Stimulated activated CD4-positive, alpha-beta T cell treated with anti-CD3 and anti-CD28 coated beads, Interleukin-4, amount 100 ng/mL, for 48 hours (primary cell): ENCODE data around the gene MELTF.

Source experiments
- DNase-seq, 2 donors: peaks; one replicate each; pipeline ENCODE4 v3.0.0-alpha.2; 2020; ENCODE audit warnings: low read depth in 2 of 2

Gene MELTF

DNA sequence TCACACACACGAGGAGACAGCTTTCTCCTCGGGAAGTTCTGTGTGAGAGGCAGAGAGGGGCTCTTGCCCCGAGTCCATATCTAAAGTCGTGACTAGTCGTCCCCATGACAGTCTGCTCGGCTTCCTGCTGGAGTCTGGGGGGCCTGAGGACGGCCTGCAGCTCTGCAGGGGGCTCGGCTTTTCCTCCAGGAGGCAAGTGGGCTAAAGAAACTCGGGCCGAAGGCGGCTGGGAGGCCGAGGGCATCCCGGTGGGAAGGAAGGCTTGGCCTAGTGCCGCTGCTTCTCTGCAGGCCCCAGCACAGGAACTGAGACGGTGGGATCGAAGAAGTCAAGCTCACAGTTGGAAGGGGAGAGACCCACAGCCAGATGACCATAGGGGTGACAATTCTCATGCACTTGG lies 35.6 kb downstream of the MELTF start:
- no peak for DNase-seq

DNA sequence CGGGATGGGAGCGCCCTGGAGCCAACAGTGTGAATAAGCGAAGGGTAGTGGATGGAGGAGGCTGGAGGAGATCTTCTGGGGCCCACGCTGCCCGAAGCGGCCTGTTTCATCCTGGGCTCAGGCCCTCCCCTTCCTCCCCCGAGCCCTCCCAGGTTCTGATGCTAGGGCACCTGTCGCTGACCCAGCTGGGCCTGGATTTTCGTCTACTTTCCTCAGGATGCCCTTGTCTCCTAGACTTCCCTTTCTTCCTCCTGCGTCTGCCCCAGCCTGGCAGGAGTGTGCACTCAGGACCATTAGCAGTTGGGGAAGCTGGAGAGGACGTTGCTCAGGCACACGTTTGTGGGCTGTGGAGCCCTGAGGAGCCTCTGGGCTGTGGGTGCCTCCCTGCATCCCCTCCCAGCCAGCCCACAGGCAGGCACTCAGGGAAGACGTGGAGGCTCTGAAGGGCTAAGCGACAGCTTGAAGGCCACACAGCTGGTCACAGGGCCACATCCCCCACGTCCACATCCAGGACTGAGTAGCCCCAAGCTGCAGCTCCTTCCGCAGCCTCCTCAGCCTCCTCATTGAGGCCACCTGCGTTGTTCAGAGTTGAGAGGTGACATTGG lies 37.1 kb downstream of the MELTF start:
- no peak for DNase-seq

- no peak for DNase-seq
Measured at GRCh38 chr3:196991581-196992460, 37.8 kb downstream of the MELTF start.

DNA sequence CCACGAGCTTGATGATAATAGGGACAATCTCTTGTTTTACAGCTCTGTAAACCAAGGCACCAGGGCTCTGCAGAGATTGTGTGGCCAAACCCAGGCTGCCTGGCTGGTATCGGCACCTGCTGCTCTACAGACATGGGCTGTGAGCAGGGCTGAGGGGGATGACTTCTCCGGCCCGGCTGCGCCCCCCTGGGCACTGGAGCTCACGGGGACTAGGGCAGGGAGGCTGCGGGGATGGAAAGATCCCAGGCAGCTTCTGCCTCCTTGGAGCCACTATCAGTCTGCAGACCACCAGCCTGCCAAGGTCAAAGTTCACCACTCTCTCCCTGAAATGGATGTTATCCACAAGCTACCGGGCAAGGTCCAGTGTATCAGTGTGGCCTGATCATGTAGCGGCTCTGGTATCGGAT lies 39.0 kb downstream of the MELTF start:
- DNase-seq = no peak

DNA sequence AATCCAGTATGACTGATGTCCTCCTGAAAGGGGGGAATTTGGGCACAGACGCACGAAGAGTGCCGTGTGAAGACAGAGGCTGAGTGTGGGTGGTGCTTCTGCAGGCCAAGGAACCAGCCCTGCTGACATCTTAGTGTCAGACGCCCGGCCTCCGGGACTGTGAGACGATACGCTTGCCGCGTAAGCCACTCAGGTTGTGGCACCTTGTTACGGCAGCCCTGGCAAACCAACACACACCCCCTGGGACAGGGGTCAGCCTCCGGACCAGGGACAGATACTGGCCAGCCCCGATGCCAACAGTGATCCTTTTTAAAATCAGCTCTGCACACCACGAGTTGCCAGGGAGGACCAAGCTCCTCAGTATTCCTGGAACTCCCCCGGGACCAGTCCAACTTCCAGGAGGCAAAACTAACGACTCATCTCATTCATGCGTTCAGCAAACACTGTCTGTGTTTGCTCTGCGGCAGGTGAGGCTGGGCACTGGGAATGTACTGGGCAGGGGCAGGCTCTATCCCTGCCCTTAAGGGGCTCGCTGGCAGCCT lies 39.8 kb downstream of the MELTF start:
- no peak for DNase-seq

GRCh38 chr3:196988241-196989029 lies 41.2 kb downstream of the MELTF start:
- DNase-seq = no peak

- DNase-seq = no peak
Measured at GRCh38 chr3:196987022-196987421, 42.6 kb downstream of the MELTF start.

DNA sequence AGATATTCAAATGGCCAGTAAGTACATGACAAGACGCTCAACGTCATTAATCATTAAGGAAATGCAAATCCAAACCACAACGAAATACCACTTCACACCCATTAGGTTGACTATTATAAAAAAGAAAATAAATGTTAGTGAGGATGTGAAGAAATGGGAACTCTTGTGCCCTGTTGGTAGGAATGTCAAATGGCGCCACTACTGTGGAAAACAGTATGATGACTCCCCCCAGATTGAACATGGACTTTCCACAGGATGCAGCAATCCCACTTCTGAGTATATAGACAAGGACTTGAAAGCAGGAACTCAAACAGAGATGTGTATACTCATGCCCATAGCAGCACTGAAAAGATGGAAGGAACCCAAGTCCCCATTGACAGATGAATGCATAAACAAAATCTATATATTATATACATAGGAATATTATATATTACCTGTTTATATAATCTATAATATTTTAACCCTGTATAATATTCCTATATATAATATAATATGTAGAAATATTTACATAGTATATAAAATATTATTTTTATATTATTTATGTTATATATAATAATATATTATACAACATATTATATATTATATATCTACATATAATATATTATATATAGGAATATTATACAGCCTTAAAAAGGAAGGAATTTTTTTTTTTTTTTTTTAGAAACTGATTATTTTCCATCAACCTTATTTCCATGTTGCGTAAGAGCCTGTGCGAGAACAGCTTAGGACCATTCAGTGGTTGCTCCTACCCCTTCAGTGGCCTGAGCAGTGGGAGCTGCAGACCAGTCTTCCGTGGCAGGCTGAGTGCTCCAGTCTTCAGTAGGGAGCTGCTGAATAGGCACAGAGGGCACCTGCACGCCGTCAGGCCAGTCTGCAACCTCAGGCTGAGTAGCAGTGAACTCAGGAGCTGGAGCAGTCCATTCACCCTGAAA lies 43.4 kb downstream of the MELTF start:
- DNase-seq = no peak

DNA sequence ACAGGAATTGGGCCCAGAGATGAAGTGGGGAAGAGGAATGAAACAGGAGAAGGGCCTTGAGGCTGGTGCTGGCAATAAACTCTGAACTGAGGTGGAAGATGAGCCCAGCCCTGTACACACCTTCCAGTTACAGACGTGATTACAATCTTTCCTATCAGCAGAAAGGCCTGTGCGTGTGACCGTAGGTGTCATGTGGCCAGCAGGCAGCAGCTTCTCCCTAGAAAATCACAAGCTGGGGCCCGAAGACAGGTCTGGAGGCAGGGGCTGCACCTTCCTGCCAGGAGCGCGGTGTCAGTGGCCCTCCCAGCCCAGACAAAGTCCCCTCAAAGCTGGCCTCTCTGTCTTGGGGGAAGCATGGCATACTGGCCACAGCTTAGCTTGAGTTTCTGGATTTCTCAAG lies 44.3 kb downstream of the MELTF start:
- DNase-seq = no peak

DNA sequence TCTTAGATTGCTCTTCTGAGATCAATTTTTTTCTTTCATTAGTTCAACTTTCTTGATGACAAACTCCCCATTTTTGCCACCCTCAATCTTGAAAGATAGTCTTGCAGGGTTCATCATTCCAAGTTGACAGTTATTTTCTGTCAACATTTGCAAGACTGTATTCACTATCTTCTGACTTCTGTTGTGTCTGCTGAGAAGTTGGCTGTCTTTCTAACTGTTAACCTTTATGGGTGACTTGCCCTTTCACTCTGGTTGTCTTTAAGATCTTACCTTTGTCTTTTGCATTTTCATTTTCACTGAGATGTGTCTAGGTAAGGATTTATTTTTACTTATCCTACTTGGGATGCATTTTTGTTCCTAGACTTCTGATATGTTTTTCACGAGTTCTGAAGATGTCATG lies 46.4 kb downstream of the MELTF start:
- DNase-seq = no peak

DNA sequence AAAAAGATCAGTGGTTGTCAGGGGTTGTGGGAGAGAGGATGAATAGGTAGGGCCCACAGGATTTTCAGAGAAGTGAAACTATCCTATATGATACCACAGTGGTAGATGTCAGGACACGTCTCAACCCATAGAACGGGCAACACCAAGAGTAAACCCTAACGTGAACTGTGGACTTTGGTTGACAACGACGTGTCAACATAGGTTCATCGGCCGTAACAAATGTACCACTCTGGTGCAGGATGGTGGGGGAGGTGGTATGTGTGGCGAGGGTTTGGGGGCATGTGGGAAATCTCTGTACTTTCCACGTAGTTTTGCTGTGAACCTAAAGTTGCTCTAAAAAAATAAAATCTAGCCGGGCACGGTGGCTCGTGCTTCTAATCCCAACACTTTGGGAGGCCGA lies 48.0 kb downstream of the MELTF start:
- DNase-seq = no peak

GRCh38 chr3:196979545-196979944 lies 50.1 kb downstream of the MELTF start:
- no peak for DNase-seq

DNA sequence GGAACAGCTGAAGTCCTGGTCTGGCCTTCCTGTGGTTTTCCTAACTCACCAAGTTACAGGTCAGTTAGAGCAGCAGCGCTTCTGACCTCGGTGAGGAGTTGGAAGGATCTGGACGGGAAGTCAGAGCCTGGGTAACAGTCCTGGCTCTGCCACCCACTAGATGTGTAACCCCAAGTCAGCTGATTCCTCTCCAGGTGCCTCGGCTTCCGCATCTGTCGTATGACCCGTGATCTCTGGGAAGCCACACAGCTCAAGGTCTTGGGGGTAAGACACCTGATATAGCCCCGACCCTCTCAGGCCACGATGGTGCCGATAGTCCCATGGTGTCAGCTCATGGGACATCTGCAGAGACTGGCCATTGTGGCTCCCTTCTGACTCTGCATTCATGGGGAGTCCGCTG lies 52.7 kb downstream of the MELTF start:
- no peak for DNase-seq

GRCh38 chr3:196975349-196975748 lies 54.3 kb downstream of the MELTF start:
- DNase-seq = no peak

- no peak for DNase-seq
Measured at GRCh38 chr3:196974661-196975060, 55.0 kb downstream of the MELTF start.

DNA sequence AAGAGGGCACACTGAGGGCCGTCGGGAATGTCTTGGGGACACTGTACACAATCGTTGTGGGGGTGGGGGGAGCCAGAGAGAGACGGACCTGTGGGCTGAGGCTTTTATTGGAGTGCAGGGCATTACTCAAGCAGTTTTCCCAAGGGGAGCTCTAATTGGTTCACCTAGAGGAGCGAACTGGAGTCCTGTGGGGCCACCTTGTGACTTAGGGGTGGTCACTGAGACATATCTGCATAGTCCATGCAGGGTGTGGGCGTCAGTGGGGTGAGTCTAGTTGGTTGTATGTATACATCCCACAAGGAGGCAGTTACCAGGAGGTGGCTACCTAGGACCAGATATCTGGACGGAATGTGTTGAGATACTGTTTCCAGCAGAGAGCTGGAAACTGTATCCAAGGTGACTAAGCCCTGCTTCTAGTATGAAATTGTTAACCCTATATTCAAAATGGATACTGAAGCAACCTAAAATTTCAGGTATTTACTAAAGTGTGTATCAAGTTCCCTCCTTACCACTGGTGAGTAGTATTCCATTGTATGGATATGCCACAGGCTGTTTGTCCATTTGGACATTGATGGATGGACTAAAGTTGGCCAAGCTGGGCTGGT lies 58.4 kb downstream of the MELTF start:
- DNase-seq = no peak

DNA sequence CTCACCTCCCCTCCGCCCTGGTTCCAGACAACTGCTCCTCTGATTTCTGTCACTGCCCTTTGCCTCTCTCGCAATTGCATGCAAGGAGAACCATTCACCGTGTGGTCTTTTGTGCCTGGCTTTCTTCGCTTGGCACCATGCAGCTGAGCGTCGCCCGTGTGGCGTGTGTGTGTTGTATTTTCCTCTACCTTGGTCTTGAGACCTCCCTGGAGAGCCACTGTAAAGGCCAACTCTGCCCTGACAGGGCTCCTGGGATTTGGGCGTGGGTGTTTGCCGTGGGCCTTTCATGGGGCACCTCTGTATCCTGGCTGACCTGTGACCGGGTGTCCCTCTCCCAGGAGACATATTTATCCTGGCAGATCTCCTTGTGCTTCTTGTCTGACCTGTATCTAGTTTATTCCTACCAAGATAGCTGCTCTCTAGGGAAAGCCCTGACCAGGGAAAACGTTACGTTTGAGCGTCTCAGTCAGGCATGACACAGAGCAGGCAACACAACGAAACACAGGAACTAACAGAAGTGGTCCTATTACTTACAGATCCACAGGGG lies 59.0 kb downstream of the MELTF start:
- DNase-seq = no peak

DNA sequence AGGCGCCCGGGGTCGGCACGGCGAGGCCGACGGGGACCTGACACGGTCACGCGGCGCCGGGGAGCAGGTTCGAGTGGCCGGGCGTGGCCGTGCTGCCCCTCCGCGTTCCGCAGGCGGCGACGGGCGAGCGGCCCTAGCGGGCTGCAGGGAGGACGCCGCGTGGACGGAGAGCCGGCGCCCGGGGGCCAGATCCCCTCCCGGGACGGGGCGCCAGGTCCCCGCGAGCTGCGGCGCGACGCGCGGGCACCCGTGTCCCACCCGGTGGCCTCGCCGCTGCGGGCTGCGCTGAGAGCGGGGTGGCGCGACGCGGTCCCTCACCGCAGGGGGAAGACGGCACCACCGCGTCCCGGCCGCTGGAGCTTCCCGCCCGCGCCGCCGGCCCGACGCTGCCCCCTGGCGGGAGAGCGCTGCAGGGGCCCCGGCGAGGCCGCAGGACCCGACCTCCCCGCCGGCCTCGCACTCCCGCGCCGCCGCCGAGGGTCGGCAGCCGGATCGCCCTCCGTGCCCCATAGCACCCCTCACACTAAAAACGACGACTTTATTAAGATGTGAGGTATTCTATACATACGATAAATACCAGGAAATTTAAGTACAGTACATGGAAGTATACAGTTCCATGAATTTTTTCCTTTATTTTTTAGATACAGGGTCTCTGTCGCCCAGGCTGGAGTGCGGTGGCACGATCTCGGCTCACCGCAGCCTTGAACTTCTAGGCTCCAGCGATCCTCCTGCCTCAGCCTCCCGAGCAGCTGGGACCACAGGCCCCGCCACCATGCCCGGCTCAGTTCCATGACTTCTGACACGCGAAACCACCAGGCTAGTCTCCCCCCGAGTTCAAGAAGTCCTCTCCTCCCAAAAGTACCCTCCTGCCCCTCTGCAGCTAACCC lies 59.7 kb downstream of the MELTF start:
- DNase-seq = peak; percentile 60 to 64

- DNase-seq = peak; percentile 40 to 45
Measured at GRCh38 chr3:196969134-196969659, 60.4 kb downstream of the MELTF start.
